OCI-LY3 (cell line): Measurements from ENCODE around the gene TMTC4.

Source experiments
- H2AFZ ChIP-seq: fragments of 200-600, 300-600 bp; shearing (Covaris generic); 2 replicates; pipeline ENCODE4 v1.6.0; 2014; ENCODE audit warnings: antibody characterized with exemption, low read depth, low read length
- H3K27ac ChIP-seq: fragments of 200-600, 300-600 bp; sonication (generic); 2 replicates; pipeline ENCODE4 v1.5.1; 2014; ENCODE audit warnings: mild to moderate bottlenecking, low read length, moderate library complexity, mixed read lengths
- H3K27me3 ChIP-seq: fragments of 200-600, 300-600 bp; sonication (generic); 2 replicates; pipeline ENCODE4 v1.6.1; 2014; ENCODE audit warnings: low read depth, low read length, mixed read lengths
- H3K36me3 ChIP-seq: fragments of 200-600, 300-600 bp; sonication (generic); replicated peaks from 2 replicates; pipeline ENCODE3; 2014; ENCODE audit warnings: low read depth, low read length, mixed read lengths
- H3K4me1 ChIP-seq: fragments of 300-600, 200-600 bp; sonication (generic); 2 replicates; pipeline ENCODE4 v1.6.1; 2014; ENCODE audit warnings: low read length, mixed read lengths
- H3K4me2 ChIP-seq: fragments of 200-600, 300-600 bp; sonication (generic); 2 replicates; pipeline ENCODE4 v1.6.1; 2014; ENCODE audit warnings: low read length, mixed read lengths
- H3K4me3 ChIP-seq: fragments of 300-600, 200-600 bp; sonication (generic); 2 replicates; pipeline ENCODE4 v1.5.1; 2014; ENCODE audit warnings: antibody characterized with exemption, mild to moderate bottlenecking, low read length, moderate library complexity
- H3K79me2 ChIP-seq: fragments of 300-600, 200-600 bp; shearing (Covaris generic); 2 replicates; pipeline ENCODE4 v1.6.1; 2014; ENCODE audit warnings: mild to moderate bottlenecking, low read length, mixed read lengths
- H3K9ac ChIP-seq: fragments of 300-600, 200-600 bp; shearing (Covaris generic); 2 replicates; pipeline ENCODE4 v1.6.0; 2014; ENCODE audit warnings: mild to moderate bottlenecking, low read length, moderate library complexity
- H3K9me3 ChIP-seq: fragments of 200-600, 300-600 bp; shearing (Covaris generic); 2 replicates; pipeline ENCODE4 v1.6.1; 2014; ENCODE audit warnings: low read length, mixed read lengths; ENCODE audit not compliant: insufficient read depth
- H4K20me1 ChIP-seq: fragments of 200-600, 300-600 bp; sonication (generic); 2 replicates; pipeline ENCODE4 v1.6.1; 2016; ENCODE audit warnings: low read length, mixed read lengths; ENCODE audit not compliant: insufficient read depth
- CTCF ChIP-seq: fragments of 200-600, 300-600 bp; sonication (generic); IDR thresholded peaks from 2 replicates; pipeline ENCODE4 v1.5.1; 2014; ENCODE audit warnings: antibody characterized with exemption, low read length, low read depth
- EZH2phosphoT487 ChIP-seq: fragments of 200-600 bp; shearing (Covaris generic); IDR thresholded peaks from 2 replicates; pipeline ENCODE4 v1.6.1; 2018; ENCODE audit warnings: antibody characterized with exemption, mixed run types, low read depth

TMTC4 gene

GRCh38 chr13:100589178-100589725 is 85.3 kb downstream of the TMTC4 start:
- H2AFZ ChIP-seq: peak overlapping the region; percentile 99

GRCh38 chr13:100588331-100589177 is 86.0 kb downstream of the TMTC4 start, which contains the start of gene GGACT:
Gene GGACT (minus strand): TSS chr13:100588789. CDS start chr13:100532591, 56,198 bp downstream.
- TF ChIP-seq EZH2phosphoT487 (no peak), CTCF (peak; percentile 74)
- Histone ChIP-seq H3K9ac (peak within 1 kb of the TSS; percentile 76), H2AFZ (peak within 1 kb of the TSS; percentile 99), H3K79me2 (no peaks in the 10 kb centered on the region), H3K36me3 (no peaks in the 10 kb centered on the region), H3K9me3 (no peaks in the 10 kb centered on the region), H3K27me3 (no peaks in the 10 kb centered on the region), H4K20me1 (no peaks in the 10 kb centered on the region), H3K4me1 (peaks cover 13% of the 10 kb centered on the region), H3K27ac (peak within 1 kb of the TSS; percentile 22), H3K4me2 (peak within 1 kb of the TSS; percentile 76), H3K4me3 (peak within 1 kb of the TSS; percentile 79)

More at GRCh38 chr13:100589178-100589725, 85.3 kb downstream of the TMTC4 start:
- H3K4me1 ChIP-seq: peaks cover 13% of the 10 kb centered on the region
- H3K4me2 ChIP-seq: peak overlapping the region; percentile 76
- H3K27me3 ChIP-seq: no peaks in the 10 kb centered on the region
- H3K27ac ChIP-seq: no peak overlapping the region
- no peak for TF ChIP-seq CTCF
- no peak for TF ChIP-seq EZH2phosphoT487
- H3K79me2 ChIP-seq: no peaks in the 10 kb centered on the region
- peak overlapping the region; percentile 76; the same call in 1 of the 2 replicates for H3K9ac ChIP-seq
- peak overlapping the region; percentile 79 for H3K4me3 ChIP-seq
- no peaks in the 10 kb centered on the region for H4K20me1 ChIP-seq
- H3K36me3 ChIP-seq: no peaks in the 10 kb centered on the region
- H3K9me3 ChIP-seq: no peaks in the 10 kb centered on the region

DNA sequence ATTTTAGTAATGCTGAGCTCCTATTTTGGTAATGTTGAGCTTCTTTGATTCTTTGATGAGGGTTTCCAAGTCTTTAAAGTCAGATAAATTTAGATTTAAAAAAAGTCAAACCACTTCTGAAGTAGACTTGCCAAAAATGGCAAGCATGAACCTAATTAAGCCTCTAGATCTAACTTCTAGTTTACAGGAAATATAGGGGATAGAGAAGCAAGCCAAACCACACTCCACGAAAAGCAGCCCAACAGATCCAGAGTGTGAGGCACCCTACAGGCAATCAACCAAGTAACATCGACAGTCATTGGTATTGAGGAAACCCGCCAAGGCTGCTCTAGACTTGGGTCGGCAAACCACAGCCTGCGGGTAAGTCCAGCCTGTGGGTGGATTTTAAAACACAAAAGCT is 89.7 kb downstream of the TMTC4 start:
- Histone ChIP-seq H3K27me3 (no peaks in the 10 kb centered on the region), H3K9ac (no peak overlapping the region), H3K4me3 (no peak overlapping the region), H3K9me3 (no peaks in the 10 kb centered on the region), H3K4me2 (no peak overlapping the region), H3K4me1 (peaks cover 13% of the 10 kb centered on the region), H3K79me2 (no peaks in the 10 kb centered on the region), H3K36me3 (no peaks in the 10 kb centered on the region), H3K27ac (no peak overlapping the region), H2AFZ (no peak overlapping the region), H4K20me1 (no peaks in the 10 kb centered on the region)
- TF ChIP-seq CTCF: no peak
- no peak for TF ChIP-seq EZH2phosphoT487

DNA sequence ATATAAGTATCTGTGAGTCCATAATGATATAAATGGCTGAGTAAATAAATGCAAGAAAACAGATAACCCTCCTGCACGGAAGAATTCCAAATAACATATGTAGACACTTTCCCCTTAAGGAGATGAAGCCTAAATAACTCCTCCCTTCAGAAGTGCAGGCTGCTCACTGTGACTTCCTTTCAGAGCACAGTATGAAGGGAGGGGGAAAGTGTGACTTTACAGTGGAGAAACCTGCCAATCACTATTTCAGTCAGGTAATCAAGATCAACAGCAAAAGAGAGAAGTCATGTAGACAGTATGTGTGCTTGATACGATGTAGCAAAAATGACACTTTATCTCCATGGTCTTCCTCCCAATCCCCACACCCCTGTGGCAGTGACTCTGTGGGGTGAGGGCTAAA is 93.1 kb downstream of the TMTC4 start:
- no peaks in the 10 kb centered on the region for H3K4me1 ChIP-seq
- H3K79me2 ChIP-seq: no peaks in the 10 kb centered on the region
- H3K36me3 ChIP-seq: no peaks in the 10 kb centered on the region
- no peak overlapping the region for H3K4me2 ChIP-seq
- no peak overlapping the region for H2AFZ ChIP-seq
- no peak overlapping the region for H3K27ac ChIP-seq
- H3K9me3 ChIP-seq: no peaks in the 10 kb centered on the region
- H3K27me3 ChIP-seq: no peaks in the 10 kb centered on the region
- H4K20me1 ChIP-seq: no peaks in the 10 kb centered on the region
- no peak for TF ChIP-seq EZH2phosphoT487
- H3K4me3 ChIP-seq: no peak overlapping the region
- no peak overlapping the region for H3K9ac ChIP-seq
